ENCODE results near the gene HIGD2A. TPM values are rescaled to one million over a fixed set of nuclear protein-coding genes. Genes with fewer than 3 reads are reported as not detected.
A peak's percentile ranks its signal among the peaks of the same experiment; 100 is the strongest.

HIGD2A gene
- total RNA-seq, 1 experiment from 2014 or later = 98.2 TPM

GRCh38 chr5:176409765-176410164 is 21.2 kb downstream of the HIGD2A start:
- POLR2A ChIA-PET = no interaction called here
- TF ChIP-seq SMAD3 (CRISPR knock-in tag; IDR thresholded peaks at IDR 0.05; ENCODE audit: borderline replicate concordance) (no peak), NR1H2 (CRISPR knock-in tag; IDR thresholded peaks at IDR 0.05) (no peak), ZSCAN18 (CRISPR knock-in tag; IDR thresholded peaks at IDR 0.05) (no peak), STAT6 (CRISPR knock-in tag; conservative IDR thresholded peaks at IDR 0.05; ENCODE audit: low read depth) (no peak), ZNF671 (CRISPR knock-in tag; IDR thresholded peaks at IDR 0.05) (no peak), CBFB (CRISPR knock-in tag; IDR thresholded peaks at IDR 0.05; ENCODE audit: low read depth) (no peak), ARID4B (CRISPR knock-in tag; IDR thresholded peaks at IDR 0.05; ENCODE audit: borderline replicate concordance) (no peak)
- no peak for ATAC-seq
- Mint-ChIP-seq H3K4me3 (no peak overlapping the region), H3K4me1 (peaks cover 3% of the 10 kb centered on the region), H3K27me3 (ENCODE audit: low read depth) (no peaks in the 10 kb centered on the region), H3K27ac (no peak overlapping the region), H3K36me3 (no peaks in the 10 kb centered on the region), H3K9me3 (no peaks in the 10 kb centered on the region)
- CTCF ChIA-PET = interaction anchor here (1.0 kb wide), 2 partner anchors 38 to 128 kb away, joined by 3 to 5 read pairs; partner anchors contain the start of gene RNF44
- no peak for DNase-seq (ENCODE audit: low spot score)

GRCh38 chr5:176410486-176411180 is 22.1 kb downstream of the HIGD2A start:
- Mint-ChIP-seq H3K4me1 (peaks cover 3% of the 10 kb centered on the region), H3K4me3 (no peak overlapping the region), H3K27ac (peak overlapping the region; percentile 54; the same call in 1 of the 2 replicates), H3K36me3 (no peaks in the 10 kb centered on the region), H3K9me3 (no peaks in the 10 kb centered on the region), H3K27me3 (ENCODE audit: low read depth) (no peaks in the 10 kb centered on the region)
- peak; percentile 51 for ATAC-seq
- no peak for TF ChIP-seq NFATC4 (CRISPR knock-in tag; IDR thresholded peaks at IDR 0.05)
- TF ChIP-seq ZNF416 (CRISPR knock-in tag; IDR thresholded peaks at IDR 0.05) = no peak
- TF ChIP-seq JUN (CRISPR knock-in tag; IDR thresholded peaks at IDR 0.05) = no peak
- ChIA-PET CTCF (interaction anchor here (1.0 kb wide), 1 partner anchor 37 kb away, joined by 5 read pairs; no protein-coding TSS in a partner anchor), POLR2A (no interaction called here)
- DNase-seq (ENCODE audit: low spot score) = no peak

- ChIA-PET CTCF (interaction anchor here (0.6 kb wide), 1 partner anchor 130 kb away, joined by 3 read pairs; no protein-coding TSS in a partner anchor), POLR2A (no interaction called here)
- TF ChIP-seq ETV6 (CRISPR knock-in tag; IDR thresholded peaks at IDR 0.05) (no peak), CTCF (IDR thresholded peaks at IDR 0.05) (no peak), ATF2 (CRISPR knock-in tag; IDR thresholded peaks at IDR 0.05; ENCODE audit: borderline replicate concordance, low read depth) (no peak), ZNF423 (CRISPR knock-in tag; IDR thresholded peaks at IDR 0.05) (no peak), ATF1 (CRISPR knock-in tag; IDR thresholded peaks at IDR 0.05) (no peak)
- peaks cover 6% of the 10 kb centered on the region; the same call in 1 of the 2 replicates for H3K4me1 Mint-ChIP-seq
- H3K9me3 Mint-ChIP-seq = peaks cover 4% of the 10 kb centered on the region
- DNase-seq (ENCODE audit: low spot score) (no peak), ATAC-seq (no peak)
- no peak overlapping the region for H3K4me3 Mint-ChIP-seq
- peaks cover 4% of the 10 kb centered on the region for H3K36me3 Mint-ChIP-seq
- H3K27ac Mint-ChIP-seq = no peak overlapping the region
- H3K27me3 Mint-ChIP-seq (ENCODE audit: low read depth) = peaks cover 12% of the 10 kb centered on the region
Observed at GRCh38 chr5:176412517-176413254, 24.1 kb downstream of the HIGD2A start.

Data from WTC11 (cell line).